Measurements from ENCODE around the gene RMRP.

Gene RMRP

GRCh38 chr9:35680331-35681105 lies 22.7 kb upstream of the RMRP start:
- no peak overlapping the region for H3K4me3 Mint-ChIP-seq
- peaks cover 5% of the 10 kb centered on the region for H3K4me1 Mint-ChIP-seq (ENCODE audit: low read depth)
- no peaks in the 10 kb centered on the region for H3K36me3 Mint-ChIP-seq
- H3K9me3 Mint-ChIP-seq (ENCODE audit: low read depth): no peaks in the 10 kb centered on the region
- H3K27ac Mint-ChIP-seq: no peak overlapping the region
- no peaks in the 10 kb centered on the region for H3K27me3 Mint-ChIP-seq

- Mint-ChIP-seq H3K27me3 (no peaks in the 10 kb centered on the region), H3K27ac (no peak overlapping the region)
Measured at GRCh38 chr9:35679766-35680330, 22.0 kb upstream of the RMRP start.

DNA sequence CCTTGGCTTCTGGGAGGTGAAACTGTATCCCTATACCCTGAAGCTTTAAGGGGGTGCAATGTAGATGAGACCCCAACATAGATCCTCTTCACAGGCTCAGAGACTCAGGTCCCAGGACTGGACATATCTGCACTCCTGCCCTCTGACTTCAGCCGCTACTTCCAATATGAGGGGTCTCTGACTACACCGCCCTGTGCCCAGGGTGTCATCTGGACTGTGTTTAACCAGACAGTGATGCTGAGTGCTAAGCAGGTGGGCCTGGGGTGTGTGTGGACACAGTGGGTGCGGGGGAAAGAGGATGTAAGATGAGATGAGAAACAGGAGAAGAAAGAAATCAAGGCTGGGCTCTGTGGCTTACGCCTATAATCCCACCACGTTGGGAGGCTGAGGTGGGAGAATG lies 21.3 kb upstream of the RMRP start:
- H3K9me3 Mint-ChIP-seq (ENCODE audit: low read depth): no peaks in the 10 kb centered on the region
- no peak overlapping the region for H3K4me3 Mint-ChIP-seq
- no peak overlapping the region for H3K27ac Mint-ChIP-seq
- H3K4me1 Mint-ChIP-seq (ENCODE audit: low read depth): peaks cover 10% of the 10 kb centered on the region
- H3K36me3 Mint-ChIP-seq: no peaks in the 10 kb centered on the region
- H3K27me3 Mint-ChIP-seq: no peaks in the 10 kb centered on the region

More at GRCh38 chr9:35679766-35680330, 22.0 kb upstream of the RMRP start:
- peaks cover 5% of the 10 kb centered on the region for H3K4me1 Mint-ChIP-seq (ENCODE audit: low read depth)
- H3K4me3 Mint-ChIP-seq: no peak overlapping the region
- no peaks in the 10 kb centered on the region for H3K36me3 Mint-ChIP-seq
- H3K9me3 Mint-ChIP-seq (ENCODE audit: low read depth): no peaks in the 10 kb centered on the region

GRCh38 chr9:35675732-35676392 lies 18.0 kb upstream of the RMRP start:
- Mint-ChIP-seq H3K4me1 (ENCODE audit: low read depth) (peaks cover 10% of the 10 kb centered on the region), H3K27ac (no peak overlapping the region), H3K9me3 (ENCODE audit: low read depth) (no peaks in the 10 kb centered on the region), H3K4me3 (peak overlapping the region; percentile 85), H3K36me3 (no peaks in the 10 kb centered on the region), H3K27me3 (no peaks in the 10 kb centered on the region)

GRCh38 chr9:35675204-35675603 lies 17.4 kb upstream of the RMRP start:
- H3K9me3 Mint-ChIP-seq (ENCODE audit: low read depth): no peaks in the 10 kb centered on the region

DNA sequence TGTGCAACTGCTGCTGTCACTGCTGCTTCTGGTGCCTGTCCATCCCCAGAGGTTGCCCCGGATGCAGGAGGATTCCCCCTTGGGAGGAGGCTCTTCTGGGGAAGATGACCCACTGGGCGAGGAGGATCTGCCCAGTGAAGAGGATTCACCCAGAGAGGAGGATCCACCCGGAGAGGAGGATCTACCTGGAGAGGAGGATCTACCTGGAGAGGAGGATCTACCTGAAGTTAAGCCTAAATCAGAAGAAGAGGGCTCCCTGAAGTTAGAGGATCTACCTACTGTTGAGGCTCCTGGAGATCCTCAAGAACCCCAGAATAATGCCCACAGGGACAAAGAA lies 16.2 kb upstream of the RMRP start:
- Mint-ChIP-seq H3K27ac (no peak overlapping the region), H3K36me3 (no peaks in the 10 kb centered on the region), H3K4me1 (ENCODE audit: low read depth) (peaks cover 10% of the 10 kb centered on the region), H3K4me3 (no peak overlapping the region), H3K9me3 (ENCODE audit: low read depth) (no peaks in the 10 kb centered on the region), H3K27me3 (no peaks in the 10 kb centered on the region)

More at GRCh38 chr9:35675204-35675603, 17.4 kb upstream of the RMRP start:
- Mint-ChIP-seq H3K27me3 (no peaks in the 10 kb centered on the region), H3K36me3 (no peaks in the 10 kb centered on the region), H3K4me1 (ENCODE audit: low read depth) (peaks cover 10% of the 10 kb centered on the region), H3K27ac (no peak overlapping the region), H3K4me3 (peak overlapping the region; percentile 77)

DNA sequence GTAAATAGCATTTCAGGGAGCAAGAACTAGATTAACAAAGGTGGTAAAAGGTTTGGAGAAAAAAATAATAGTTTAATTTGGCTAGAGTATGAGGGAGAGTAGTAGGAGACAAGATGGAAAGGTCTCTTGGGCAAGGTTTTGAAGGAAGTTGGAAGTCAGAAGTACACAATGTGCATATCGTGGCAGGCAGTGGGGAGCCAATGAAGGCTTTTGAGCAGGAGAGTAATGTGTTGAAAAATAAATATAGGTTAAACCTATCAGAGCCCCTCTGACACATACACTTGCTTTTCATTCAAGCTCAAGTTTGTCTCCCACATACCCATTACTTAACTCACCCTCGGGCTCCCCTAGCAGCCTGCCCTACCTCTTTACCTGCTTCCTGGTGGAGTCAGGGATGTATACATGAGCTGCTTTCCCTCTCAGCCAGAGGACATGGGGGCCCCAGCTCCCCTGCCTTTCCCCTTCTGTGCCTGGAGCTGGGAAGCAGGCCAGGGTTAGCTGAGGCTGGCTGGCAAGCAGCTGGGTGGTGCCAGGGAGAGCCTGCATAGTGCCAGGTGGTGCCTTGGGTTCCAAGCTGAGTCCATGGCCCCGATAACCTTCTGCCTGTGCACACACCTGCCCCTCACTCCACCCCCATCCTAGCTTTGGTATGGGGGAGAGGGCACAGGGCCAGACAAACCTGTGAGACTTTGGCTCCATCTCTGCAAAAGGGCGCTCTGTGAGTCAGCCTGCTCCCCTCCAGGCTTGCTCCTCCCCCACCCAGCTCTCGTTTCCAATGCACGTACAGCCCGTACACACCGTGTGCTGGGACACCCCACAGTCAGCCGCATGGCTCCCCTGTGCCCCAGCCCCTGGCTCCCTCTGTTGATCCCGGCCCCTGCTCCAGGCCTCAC lies 15.6 kb upstream of the RMRP start, which contains the start of gene CA9:
CA9 (plus strand) TSS at position 797 of the 893 bp plus-strand sequence; CDS start at position 829, 32 bp downstream.
- Mint-ChIP-seq H3K27ac (no peak within 1 kb of the TSS), H3K4me3 (peak within 1 kb of the TSS; percentile 68), H3K27me3 (no peaks in the 10 kb centered on the region), H3K4me1 (ENCODE audit: low read depth) (peaks cover 10% of the 10 kb centered on the region), H3K9me3 (ENCODE audit: low read depth) (no peaks in the 10 kb centered on the region), H3K36me3 (no peaks in the 10 kb centered on the region)

- Mint-ChIP-seq H3K4me3 (no peak overlapping the region), H3K36me3 (no peaks in the 10 kb centered on the region), H3K27ac (no peak overlapping the region), H3K27me3 (no peaks in the 10 kb centered on the region), H3K9me3 (ENCODE audit: low read depth) (no peaks in the 10 kb centered on the region), H3K4me1 (ENCODE audit: low read depth) (peaks cover 12% of the 10 kb centered on the region)
Measured at GRCh38 chr9:35669331-35670145, 11.7 kb upstream of the RMRP start.

- Mint-ChIP-seq H3K4me3 (no peak overlapping the region), H3K27ac (no peak overlapping the region), H3K9me3 (ENCODE audit: low read depth) (no peaks in the 10 kb centered on the region), H3K36me3 (no peaks in the 10 kb centered on the region), H3K4me1 (ENCODE audit: low read depth) (peaks cover 15% of the 10 kb centered on the region), H3K27me3 (no peaks in the 10 kb centered on the region)
Measured at GRCh38 chr9:35667939-35668338, 10.1 kb upstream of the RMRP start.

GRCh38 chr9:35666549-35666948 lies 8.7 kb upstream of the RMRP start:
- no peaks in the 10 kb centered on the region for H3K9me3 Mint-ChIP-seq (ENCODE audit: low read depth)
- no peak overlapping the region for H3K4me3 Mint-ChIP-seq
- no peak overlapping the region for H3K27ac Mint-ChIP-seq
- H3K27me3 Mint-ChIP-seq: no peaks in the 10 kb centered on the region
- H3K36me3 Mint-ChIP-seq: no peaks in the 10 kb centered on the region
- peaks cover 27% of the 10 kb centered on the region for H3K4me1 Mint-ChIP-seq (ENCODE audit: low read depth)

GRCh38 chr9:35666045-35666444 lies 8.2 kb upstream of the RMRP start:
- Mint-ChIP-seq H3K27ac (no peak overlapping the region), H3K4me3 (peak overlapping the region; percentile 40), H3K4me1 (ENCODE audit: low read depth) (peaks cover 30% of the 10 kb centered on the region), H3K27me3 (no peaks in the 10 kb centered on the region), H3K36me3 (no peaks in the 10 kb centered on the region), H3K9me3 (ENCODE audit: low read depth) (no peaks in the 10 kb centered on the region)

DNA sequence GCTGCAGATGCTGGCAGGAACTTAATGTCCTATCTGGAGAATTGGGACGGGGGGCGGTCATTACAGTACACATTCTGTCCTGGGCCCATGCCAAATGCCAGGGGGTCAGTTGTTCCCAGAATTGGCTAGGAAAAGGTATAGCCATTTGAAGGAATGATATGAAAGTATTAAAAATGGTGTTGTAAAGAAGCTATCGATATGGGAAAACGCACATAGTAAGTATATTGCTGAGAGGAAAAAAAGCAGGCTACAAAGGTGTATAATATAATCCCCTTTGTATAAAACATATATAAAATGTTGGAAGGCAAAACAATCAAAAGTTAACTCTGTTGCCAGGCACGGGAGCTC lies 7.6 kb upstream of the RMRP start:
- Mint-ChIP-seq H3K9me3 (ENCODE audit: low read depth) (no peaks in the 10 kb centered on the region), H3K27ac (no peak overlapping the region), H3K27me3 (no peaks in the 10 kb centered on the region), H3K4me3 (peak overlapping the region; percentile 83), H3K4me1 (ENCODE audit: low read depth) (peaks cover 36% of the 10 kb centered on the region), H3K36me3 (no peaks in the 10 kb centered on the region)

- no peaks in the 10 kb centered on the region for H3K9me3 Mint-ChIP-seq (ENCODE audit: low read depth)
- H3K27me3 Mint-ChIP-seq: no peaks in the 10 kb centered on the region
- peaks cover 43% of the 10 kb centered on the region for H3K4me1 Mint-ChIP-seq (ENCODE audit: low read depth)
Measured at GRCh38 chr9:35664531-35665470, 7.0 kb upstream of the RMRP start, which contains the start of gene ARHGEF39. TSS of gene ARHGEF39 (minus strand) at chr9:35665195. CDS start at chr9:35665169, 26 bp downstream.

More at GRCh38 chr9:35664531-35665470, 7.0 kb upstream of the RMRP start, which contains the start of gene ARHGEF39:
- Mint-ChIP-seq H3K27ac (no peak within 1 kb of the TSS), H3K36me3 (peaks cover 2% of the 10 kb centered on the region), H3K4me3 (peak within 1 kb of the TSS; percentile 83)

All from activated naive CD8-positive, alpha-beta T cell (primary cell).